Tibial nerve (tissue), 4 donors: Measurements from ENCODE around the gene DCPS. TPM values are rescaled to one million over a fixed set of nuclear protein-coding genes. Genes with fewer than 3 reads are reported as not detected.

Experiments
- DNase-seq, 2 donors: peaks; one replicate each; pipeline ENCODE4 v3.0.0-alpha.2; 2019; ENCODE audit warnings: low spot score in 2 of 2
- H3K27ac ChIP-seq, 4 donors: fragments of 200-600 bp; sonication (generic) in 3 of 4; one replicate each; pipeline ENCODE4 v1.5.1; 2017 to 2019; ENCODE audit warnings: mild to moderate bottlenecking in 1 of 4
- H3K27me3 ChIP-seq, 2 donors: fragments of 200-600 bp; sonication (generic) in 1 of 2; one replicate each; pipeline versions ENCODE4 v1.5.1 to v1.6.0; 2017 to 2019
- H3K36me3 ChIP-seq, 3 donors: fragments of 200-600 bp; sonication (generic); one replicate each; pipeline ENCODE4 v1.5.1; 2018 to 2019
- H3K4me1 ChIP-seq, 4 donors: fragments of 200-600 bp; sonication (generic) in 3 of 4; one replicate each; pipeline ENCODE4 v1.5.1; 2017 to 2019
- H3K4me3 ChIP-seq, 4 donors: fragments of 200-600 bp; sonication (generic) in 3 of 4; one replicate each; pipeline ENCODE4 v1.5.1; 2017 to 2019; ENCODE audit warnings: mild to moderate bottlenecking in 1 of 4, moderate library complexity in 1 of 4
- H3K9me3 ChIP-seq, 4 donors: fragments of 200-600 bp; sonication (generic) in 3 of 4; one replicate each; pipeline ENCODE4 v1.5.1; 2017 to 2019
- CTCF ChIP-seq, 5 experiments: fragments of 200-600 bp in 3 of 5; fragments of 450-650 bp in 2 of 5; sonication (generic) in 3 of 5; IDR thresholded peaks; one replicate each; pipeline ENCODE4 v1.5.1; 2016 to 2019; ENCODE audit warnings: antibody characterized with exemption in 5 of 5, mild to moderate bottlenecking in 3 of 5, moderate library complexity in 2 of 5
- EP300 ChIP-seq, 2 donors: sonication (generic); formaldehyde crosslinking; IDR thresholded peaks; one replicate each; pipeline ENCODE4 v1.6.1; 2017; ENCODE audit warnings: antibody characterized with exemption in 2 of 2, mild to moderate bottlenecking in 1 of 2
- POLR2A ChIP-seq, 2 donors: fragments of 450-650 bp; IDR thresholded peaks; one replicate each; pipeline ENCODE4 v1.6.1; 2017; ENCODE audit warnings: antibody characterized with exemption in 2 of 2, mild to moderate bottlenecking in 2 of 2, moderate library complexity in 2 of 2
- WGBS, 2 donors: methylation state at CpG; one replicate each; pipeline ENCODE4 v1.1.5; 2018; 5-methylcytosine and 5-hydroxymethylcytosine counted together
- total RNA-seq, 4 donors: library from RNA; depleted of rRNA; stranded (reverse); fragments of >200 nt; gene quantifications; one replicate each; pipeline ENCODE4 v1.1.0, GENCODE V29; 2016

DCPS gene
- total RNA-seq, 4 donors from 2014 or later: 7.1 to 16.4 (median 11.9) TPM

- DNase-seq: peak; percentile 67 to 86
- H3K9me3 ChIP-seq: no peaks in the 10 kb centered on the region
- WGBS, 2 donors: 48 to 51% methylated on average over 12 of the region's 12 CpGs
These were observed 6.5 kb downstream of the DCPS start for GRCh38 chr11:126310200-126310991.

DNA sequence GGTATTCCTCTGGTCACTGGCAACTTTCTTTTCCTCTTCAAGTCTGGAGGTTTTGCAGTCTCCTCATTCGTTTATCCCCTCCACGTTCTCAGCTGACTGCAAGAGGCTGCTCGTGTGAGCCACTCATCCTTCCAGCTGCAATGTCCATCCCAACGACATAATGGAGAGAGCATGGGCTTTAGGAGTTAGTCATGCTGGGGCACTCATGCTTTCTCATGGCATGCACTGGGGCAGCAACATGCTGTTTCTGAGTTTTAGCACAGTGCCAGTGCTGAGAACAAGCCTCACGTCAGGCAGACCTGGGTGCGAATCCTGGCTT lies 7.1 kb downstream of the DCPS start:
- no peak for DNase-seq
- TF ChIP-seq CTCF (IDR thresholded peaks at IDR 0.05) (no peak), EP300 (IDR thresholded peaks at IDR 0.05) (no peak), POLR2A (IDR thresholded peaks at IDR 0.05) (no peak)
- WGBS, 2 donors: 50 to 64% methylated on average over 6 of the region's 6 CpGs
- Histone ChIP-seq H3K9me3 (no peaks in the 10 kb centered on the region), H3K36me3 (peaks cover 0 to 29% (median 0%) of the 10 kb centered on the region in 3 donors), H3K27ac (peak overlapping the region in 1 of 4 donors; percentile 48), H3K4me3 (no peak overlapping the region), H3K4me1 (peaks cover 0 to 57% (median 15%) of the 10 kb centered on the region in 4 donors), H3K27me3 (no peaks in the 10 kb centered on the region)

More at GRCh38 chr11:126310200-126310991, 6.5 kb downstream of the DCPS start:
- Histone ChIP-seq H3K4me3 (no peak overlapping the region), H3K27me3 (no peaks in the 10 kb centered on the region), H3K27ac (peak overlapping the region in 2 of 4 donors; percentile 44 to 48), H3K4me1 (peaks cover 0 to 62% (median 17%) of the 10 kb centered on the region in 4 donors), H3K36me3 (peaks cover 0 to 27% (median 0%) of the 10 kb centered on the region in 3 donors)
- TF ChIP-seq EP300 (IDR thresholded peaks at IDR 0.05) (no peak), CTCF (IDR thresholded peaks at IDR 0.05) (peak; percentile 77 to 94 (median 90))

GRCh38 chr11:126311401-126312291 lies 7.8 kb downstream of the DCPS start:
- 87 to 88% methylated on average over 14 of the region's 14 CpGs for WGBS, 2 donors
- Histone ChIP-seq H3K27me3 (no peaks in the 10 kb centered on the region), H3K27ac (peak overlapping the region in 1 of 4 donors; percentile 48), H3K36me3 (peaks cover 0 to 27% (median 0%) of the 10 kb centered on the region in 3 donors), H3K9me3 (no peaks in the 10 kb centered on the region), H3K4me3 (no peak overlapping the region), H3K4me1 (peaks cover 0 to 50% (median 15%) of the 10 kb centered on the region in 4 donors)
- TF ChIP-seq CTCF (IDR thresholded peaks at IDR 0.05) (no peak), EP300 (IDR thresholded peaks at IDR 0.05) (no peak), POLR2A (IDR thresholded peaks at IDR 0.05) (no peak)
- DNase-seq: no peak

GRCh38 chr11:126312961-126313360 lies 9.1 kb downstream of the DCPS start:
- Histone ChIP-seq H3K4me1 (peaks cover 0 to 47% (median 17%) of the 10 kb centered on the region in 4 donors), H3K9me3 (no peaks in the 10 kb centered on the region), H3K27me3 (no peaks in the 10 kb centered on the region), H3K27ac (peak overlapping the region in 1 of 4 donors; percentile 43), H3K4me3 (no peak overlapping the region), H3K36me3 (peaks cover 0 to 24% (median 0%) of the 10 kb centered on the region in 3 donors)
- 55 to 68% methylated on average over 8 of the region's 8 CpGs for WGBS, 2 donors
- no peak for DNase-seq
- TF ChIP-seq EP300 (IDR thresholded peaks at IDR 0.05) (no peak), CTCF (IDR thresholded peaks at IDR 0.05) (no peak), POLR2A (IDR thresholded peaks at IDR 0.05) (no peak)
